T-helper 2 cell treated with Interferon-gamma antibody and Interleukin-4, amounts not matched to agents 100 ng/mL and 5 ng/mL, for 36 hours (primary cell): Measurements from ENCODE around the gene TCF21. TPM values are rescaled to one million over a fixed set of nuclear protein-coding genes. Genes with fewer than 3 reads are reported as not detected.
"Not testable (repeated sequence)": the region's sequence is repeated elsewhere in the genome, so short reads cannot be mapped to it uniquely, and the experiment has no call there.

ENCODE experiments used
- intact Hi-C: fragments of 100-400 bp; cut with micrococcal nuclease; formaldehyde crosslinking; loops from one replicate; pipeline ENCODE4 v1.15.1; 2023
- total RNA-seq: library from RNA; stranded (reverse); gene quantifications from 2 replicates; pipeline ENCODE4 v1.2.3, GENCODE V29; 2022

TCF21 gene
- total RNA-seq = not detected in 2 replicates

DNA sequence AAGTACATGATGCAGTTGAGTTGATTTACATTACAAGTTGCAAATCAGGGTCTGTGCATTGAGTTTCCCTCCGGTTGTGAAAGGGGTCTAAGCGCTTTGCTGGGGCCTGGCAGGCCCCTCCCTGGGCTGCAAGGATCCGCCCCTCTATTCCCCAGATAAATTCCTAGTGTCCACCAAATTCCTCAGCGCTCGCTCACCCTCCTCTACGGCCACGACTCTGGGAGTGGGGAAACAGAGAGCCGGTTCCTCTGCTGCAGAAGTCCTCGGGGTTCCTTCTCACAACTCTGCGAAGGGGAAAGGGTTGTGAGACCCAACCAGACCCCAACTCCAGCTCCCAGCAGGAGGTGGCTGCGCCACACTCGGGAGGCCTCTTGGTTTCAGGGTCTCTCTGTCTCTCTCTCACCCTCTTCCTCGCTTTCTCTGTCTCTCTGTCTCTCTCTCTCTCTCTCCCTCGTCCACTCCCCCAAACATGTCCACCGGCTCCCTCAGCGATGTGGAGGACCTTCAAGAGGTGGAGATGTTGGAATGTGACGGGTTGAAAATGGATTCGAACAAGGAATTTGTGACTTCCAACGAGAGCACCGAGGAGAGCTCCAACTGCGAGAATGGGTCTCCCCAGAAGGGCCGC is at the start of gene TCF21:
Gene TCF21, plus strand, starts transcription at position 185 of the 628 bp plus-strand sequence. Its CDS starts 285 bp downstream, at position 470.
- intact Hi-C loops = no loop called here

DNA sequence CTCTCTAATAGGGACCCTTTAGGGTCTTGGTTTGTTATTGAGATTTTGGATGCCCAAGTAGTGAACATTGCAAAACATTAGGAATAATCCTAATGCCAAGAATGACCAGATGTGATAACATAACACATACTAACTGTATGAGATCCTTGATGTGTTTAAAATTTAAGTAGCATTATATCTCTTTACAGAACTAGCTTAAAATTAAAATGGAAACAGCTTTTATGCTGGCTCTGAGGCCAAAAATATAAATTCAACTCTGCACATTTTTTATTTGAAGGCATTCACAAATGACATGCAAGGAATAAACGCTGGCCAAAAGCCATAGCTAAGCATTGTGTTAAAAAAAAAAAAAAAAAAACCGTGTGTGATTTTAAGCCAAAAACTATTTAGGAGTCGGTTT is 47.7 kb upstream of the TCF21 start:
- intact Hi-C loops = no loop called here

DNA sequence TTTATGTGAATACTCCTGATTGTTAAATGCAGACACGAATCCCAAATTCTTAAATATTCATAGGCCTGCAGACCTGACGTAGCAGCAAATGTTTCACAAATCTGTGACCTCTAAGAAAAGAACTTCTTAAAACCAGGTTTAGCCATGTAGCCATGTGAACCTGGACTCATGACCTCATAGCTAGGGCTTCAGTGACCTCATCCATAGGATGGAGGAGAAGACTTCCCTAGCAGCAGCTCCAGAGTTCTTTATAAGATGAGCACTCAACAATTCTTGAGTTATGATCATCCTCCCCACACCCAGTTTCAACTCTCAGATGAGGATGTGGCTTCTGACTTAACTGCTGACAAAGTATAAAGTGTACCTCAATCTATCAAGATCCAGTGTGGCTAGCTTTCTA is 45.8 kb upstream of the TCF21 start:
- intact Hi-C loops = no loop called here

DNA sequence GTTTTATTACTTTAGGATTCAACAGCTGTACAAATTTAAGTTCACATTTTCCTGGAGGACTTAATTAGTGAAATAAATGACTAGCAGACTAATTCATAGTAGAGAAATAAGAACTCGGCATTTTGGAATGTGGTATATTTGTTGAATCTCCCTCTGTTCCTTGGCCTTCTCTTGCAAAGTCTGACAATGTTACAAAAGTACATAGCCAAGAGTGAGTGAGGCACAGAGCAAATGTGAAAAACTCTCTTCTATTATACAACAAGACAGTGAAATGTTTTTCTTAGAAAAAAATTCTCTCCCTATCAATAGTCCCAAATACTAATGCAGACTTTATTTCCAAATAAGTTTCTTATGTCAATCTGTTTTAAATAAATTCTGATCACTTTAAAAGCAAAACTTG is 44.2 kb upstream of the TCF21 start:
- intact Hi-C loops = no loop called here

DNA sequence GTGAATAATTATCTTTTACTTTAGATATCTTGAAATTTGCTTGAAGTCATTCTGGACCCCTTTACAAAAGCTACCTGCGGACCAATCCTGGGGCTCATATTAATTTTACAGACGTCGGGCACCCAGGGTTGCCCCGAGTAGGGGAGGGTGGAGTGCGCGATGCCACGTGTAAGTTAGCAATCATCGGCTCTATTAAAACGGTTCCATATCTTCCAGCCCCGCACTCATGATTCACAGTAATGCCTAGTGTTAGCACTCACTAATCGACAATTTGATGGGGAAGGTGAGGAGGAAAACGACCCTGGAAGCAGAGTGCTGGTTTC is 34.9 kb upstream of the TCF21 start:
- intact Hi-C loops = loop anchor here (2.0 kb wide), 1 partner anchor 37 kb away; no protein-coding TSS in a partner anchor

DNA sequence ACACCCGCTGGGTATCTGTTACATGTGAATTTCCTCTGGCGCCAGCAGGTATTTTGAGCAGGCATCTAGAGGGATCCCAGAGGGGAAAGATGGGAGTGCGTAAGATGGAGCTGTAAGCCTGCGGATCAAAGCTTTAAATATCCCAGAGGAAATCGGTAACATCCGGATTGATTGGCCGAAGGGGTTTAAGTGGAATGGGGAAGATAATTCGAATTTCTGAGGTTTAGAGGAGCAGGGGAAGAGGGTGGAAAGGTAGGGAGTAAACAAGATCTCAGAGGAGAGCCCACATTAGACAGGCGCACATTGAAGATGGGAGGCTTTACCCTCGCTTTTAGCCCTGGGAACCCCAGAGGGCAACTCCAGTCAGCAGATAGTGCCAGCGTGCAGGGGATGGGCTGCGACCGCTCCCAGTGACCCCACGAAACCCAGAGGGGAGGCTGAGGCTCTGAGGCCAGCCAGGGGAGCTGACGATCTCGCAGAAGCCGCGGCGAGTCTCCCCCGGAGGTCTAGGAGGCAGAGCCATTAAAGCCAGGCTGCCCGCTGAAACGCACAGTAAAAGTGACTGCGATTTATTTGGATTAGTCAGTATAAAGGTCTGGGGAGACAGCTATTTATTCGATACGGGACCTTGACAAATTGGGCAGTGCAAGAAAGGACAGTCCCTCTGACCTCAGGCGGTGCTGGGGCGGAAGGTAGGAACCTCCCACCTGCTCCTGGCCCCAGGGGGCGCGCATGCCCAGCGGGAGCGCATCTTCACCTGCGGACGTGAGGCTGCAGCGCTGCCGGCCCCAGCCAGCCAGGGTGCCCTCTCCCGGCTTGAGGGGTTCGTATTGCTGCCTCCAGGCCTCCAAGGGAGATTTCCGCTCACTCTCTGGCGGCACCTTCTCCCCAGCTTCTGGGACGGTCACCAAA is 34.3 kb upstream of the TCF21 start:
- intact Hi-C loops = loop anchor here (2.0 kb wide), 1 partner anchor 36 kb away; no protein-coding TSS in a partner anchor

DNA sequence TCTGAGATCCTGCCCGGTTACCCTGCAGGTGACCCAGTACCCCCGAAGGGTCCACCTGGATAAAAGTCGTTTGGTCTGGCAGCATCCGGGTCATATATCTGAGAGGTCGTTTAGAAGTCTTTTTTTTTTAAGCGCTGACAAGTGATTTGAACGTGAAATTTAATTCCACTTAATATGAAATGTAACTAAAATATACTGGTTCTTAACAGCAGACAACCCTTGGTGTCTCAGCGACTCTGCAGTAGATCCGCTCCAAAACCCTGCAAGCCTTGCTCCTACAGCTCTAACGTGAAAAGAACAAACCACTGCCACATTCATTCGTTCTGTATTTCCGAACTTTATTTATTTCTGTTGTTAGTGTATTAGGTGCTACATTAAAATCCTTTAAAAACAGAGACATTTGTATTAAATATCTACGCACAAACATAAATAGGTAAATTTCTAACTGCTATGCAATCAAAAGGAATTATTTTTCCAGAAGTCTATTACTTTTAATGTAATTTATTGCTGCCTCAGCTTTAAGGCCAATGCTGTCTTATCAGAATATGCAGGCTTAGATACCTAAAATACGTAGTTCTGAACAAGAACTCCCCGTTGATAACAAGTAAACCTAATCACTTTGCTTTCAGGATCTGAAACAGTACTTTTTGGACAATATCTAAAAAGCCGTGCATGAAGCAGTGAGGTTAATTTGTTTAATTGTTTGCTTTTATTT is 33.5 kb upstream of the TCF21 start:
- intact Hi-C loops = loop anchor here (2.0 kb wide), 1 partner anchor 35 kb away; no protein-coding TSS in a partner anchor

DNA sequence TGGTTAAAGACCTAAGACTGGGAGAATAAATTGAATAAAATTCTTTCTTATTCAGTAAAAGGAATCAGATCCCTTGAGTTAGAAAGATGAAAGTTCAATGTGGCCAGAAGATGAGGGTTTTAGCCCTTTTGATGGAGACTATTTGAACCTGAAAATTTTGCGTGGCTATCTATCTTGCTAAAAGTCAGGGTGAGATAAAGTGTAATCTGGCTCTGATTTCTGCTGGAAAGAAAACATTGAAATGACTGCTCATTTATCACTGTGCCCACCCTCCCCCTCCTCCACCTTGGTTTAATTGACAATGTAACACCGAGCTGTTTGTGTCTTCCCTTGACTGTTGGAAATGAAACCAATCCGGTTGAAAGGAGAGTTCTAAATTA is 32.9 kb upstream of the TCF21 start:
- intact Hi-C loops = loop anchor here (2.0 kb wide), 1 partner anchor 35 kb away; no protein-coding TSS in a partner anchor

DNA sequence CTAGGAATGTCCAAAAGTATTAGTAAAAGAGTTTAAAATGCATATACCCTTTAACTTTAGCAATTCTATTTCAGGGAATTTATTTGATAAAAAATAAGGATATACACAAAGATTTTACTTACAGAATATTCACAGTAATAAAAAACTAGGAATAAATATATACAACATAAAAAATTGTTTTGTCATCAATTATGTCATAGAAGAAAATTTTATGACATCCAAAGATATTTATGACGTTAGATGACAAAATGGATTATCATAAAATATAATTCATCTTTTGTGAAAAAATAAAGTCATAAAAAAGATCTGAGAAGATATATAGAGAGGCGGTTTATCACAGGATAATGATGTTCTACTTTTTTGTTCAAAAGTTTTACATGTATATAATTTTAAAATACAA is 32.0 kb upstream of the TCF21 start:
- intact Hi-C loops = no loop called here

DNA sequence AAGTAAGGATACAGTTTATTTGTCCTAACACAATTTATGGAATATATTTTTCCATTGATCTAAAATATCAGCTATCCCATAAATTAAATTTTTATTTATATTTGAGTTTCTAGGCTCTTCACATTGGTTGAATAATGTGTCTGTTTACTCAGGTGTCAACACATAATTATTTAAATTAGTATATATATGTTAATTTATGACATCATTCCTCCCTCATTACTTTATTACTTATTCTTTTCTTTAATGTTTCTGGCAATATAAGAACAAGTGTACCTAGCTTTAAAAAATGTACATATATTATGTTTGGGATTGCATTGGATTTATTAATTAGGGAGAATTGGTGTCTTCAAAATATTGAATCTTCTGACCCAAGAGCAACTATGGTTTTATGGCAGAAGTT is 31.2 kb upstream of the TCF21 start:
- intact Hi-C loops = no loop called here

DNA sequence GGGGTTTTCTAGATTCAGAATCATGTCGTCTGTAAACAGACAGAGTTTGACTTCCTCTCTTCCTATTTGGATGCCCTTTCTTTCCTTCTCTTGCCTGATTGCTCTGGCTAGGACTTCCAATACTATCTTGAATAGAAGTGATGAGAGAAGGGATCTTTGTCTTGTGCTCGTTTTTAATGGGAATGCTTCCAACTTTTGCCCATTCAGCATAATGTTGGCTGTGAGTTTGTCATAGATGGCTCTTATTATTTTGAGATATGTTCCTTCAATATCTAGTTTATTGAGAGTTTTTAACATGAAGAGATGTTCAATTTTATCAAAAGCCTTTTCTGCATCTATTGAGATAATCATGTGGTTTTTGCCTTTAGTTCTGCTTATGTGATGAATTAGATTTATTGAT is 27.6 kb upstream of the TCF21 start:
- intact Hi-C loops = not testable (repeated sequence)

DNA sequence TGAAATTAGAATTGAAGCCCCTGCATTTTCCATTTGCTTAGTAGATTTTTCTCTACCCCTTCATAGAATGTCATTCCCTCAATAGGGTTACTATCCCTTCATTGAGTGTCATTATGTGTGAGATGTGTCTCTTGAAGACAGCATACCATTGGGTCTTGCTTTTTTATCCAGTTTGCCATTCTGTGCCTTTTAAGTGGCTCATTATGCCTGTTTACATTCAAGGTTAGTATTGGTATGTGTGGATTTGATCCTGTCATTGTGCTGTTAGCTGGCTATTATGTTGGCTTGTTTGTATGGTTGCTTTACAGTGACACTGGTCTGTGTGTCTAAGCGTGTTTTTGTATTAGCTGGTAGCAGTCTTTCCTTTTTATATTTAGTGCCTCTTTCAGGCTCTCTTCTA is 25.7 kb upstream of the TCF21 start:
- intact Hi-C loops = no loop called here

DNA sequence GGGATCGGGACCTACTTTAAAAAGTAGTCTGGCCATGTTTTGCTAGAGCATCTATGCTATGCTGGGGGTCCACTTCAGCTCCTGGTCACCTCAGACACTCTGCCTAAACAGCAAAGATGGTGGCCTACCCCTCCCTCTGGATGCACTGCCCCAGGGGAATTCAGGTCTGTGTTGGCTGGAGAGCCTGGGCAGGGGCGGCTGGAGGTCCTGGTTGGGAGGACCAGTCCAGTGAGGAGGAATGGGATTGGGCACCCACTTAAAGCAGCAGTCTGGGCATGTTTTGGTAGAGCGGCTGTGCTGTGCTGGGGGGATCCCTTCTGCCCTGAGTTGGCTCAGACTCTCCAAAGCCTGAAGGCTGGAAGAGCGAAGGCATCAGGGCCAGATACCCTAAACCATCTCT is 23.2 kb upstream of the TCF21 start:
- intact Hi-C loops = no loop called here

DNA sequence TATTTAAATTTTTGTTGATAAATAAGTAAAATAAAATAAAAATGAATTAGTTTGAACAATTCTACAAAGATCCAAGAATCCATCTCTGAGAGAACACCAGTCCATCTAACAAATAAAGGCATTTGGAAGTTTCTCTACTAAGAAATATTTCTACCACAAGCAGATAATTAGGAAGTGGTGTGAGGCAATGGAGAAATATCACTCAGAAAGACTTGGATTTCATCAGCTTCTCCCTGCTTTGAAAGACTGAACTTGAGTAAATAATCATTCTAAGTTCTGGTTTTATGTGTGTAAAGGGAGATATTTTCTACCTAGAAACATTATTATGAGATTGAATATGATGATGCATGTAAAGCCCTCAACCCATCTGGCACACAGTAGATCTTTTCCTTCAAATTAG is 17.8 kb upstream of the TCF21 start:
- intact Hi-C loops = no loop called here

DNA sequence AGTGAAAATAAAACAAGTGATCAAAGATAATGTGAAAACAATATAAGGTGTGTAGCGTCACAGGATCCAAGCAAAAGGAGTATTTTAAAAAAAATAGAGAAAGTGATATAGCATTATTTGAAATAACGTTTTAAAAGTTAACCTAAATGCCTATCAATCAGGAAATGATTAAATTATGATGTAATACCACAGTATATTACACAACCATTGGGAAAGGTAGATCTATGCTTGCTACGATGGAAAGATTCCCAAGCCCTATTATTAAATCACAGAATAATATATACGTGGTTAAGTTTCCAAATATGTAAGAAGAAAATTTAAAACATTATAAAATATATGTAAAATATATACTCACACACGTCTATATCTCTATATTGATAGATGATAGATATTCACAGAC is 15.4 kb upstream of the TCF21 start:
- intact Hi-C loops = no loop called here

DNA sequence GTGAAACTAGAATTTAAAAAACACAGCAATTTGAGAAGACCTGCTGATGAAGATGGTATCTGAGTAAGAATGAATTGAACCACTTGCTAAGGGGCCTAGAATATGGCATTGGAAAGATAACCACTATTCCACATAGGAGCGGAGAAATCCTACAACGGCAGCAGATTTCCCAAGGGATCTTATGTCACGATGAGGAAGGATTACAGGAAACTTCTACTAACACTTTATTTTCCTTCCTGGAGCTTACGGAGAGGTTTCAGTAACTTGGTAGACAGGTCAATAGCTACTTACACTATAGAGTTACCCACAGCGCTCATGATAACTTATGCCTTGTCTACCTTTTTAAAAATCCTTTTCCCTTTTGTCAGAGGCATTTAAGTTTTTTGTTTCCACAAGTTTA is 11.8 kb upstream of the TCF21 start:
- intact Hi-C loops = no loop called here

DNA sequence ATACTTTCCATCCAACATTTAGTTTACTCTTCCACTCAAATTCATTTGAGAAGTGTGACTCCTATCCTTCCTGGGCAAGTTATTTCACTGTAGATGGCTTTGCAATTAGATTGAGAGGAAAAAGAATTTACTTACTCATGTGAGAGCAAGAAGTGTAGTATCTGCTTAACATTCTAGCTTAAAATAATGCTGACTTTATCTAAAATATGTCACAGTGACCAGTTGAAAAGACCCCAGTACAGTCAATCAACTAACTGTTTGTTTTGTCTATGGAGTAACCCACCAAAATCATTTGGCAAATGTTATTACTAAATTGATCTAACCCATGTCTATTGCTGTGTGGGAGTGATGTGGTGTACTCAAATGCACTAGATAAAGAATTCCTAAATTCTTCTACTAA is 8.9 kb upstream of the TCF21 start:
- intact Hi-C loops = no loop called here

DNA sequence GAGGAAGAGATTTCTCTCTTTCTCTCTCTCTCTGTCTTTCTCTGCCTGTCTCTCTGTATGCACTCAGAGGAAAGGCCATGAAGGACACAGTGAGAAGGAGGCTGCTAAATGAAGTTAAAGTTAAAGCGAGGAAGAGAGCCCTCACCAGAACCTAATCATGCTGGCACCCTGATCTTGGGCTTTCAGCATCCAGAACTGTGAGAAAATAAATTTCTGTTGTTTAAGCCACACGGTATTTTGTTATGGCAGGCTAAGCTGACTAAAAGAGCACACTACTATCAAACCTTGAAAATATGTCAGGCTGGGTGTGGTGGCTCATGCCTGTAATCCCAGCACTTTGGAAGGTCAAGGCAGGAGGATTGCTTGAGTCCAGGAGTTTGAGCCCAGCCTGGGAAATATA is 8.0 kb upstream of the TCF21 start:
- intact Hi-C loops = no loop called here

DNA sequence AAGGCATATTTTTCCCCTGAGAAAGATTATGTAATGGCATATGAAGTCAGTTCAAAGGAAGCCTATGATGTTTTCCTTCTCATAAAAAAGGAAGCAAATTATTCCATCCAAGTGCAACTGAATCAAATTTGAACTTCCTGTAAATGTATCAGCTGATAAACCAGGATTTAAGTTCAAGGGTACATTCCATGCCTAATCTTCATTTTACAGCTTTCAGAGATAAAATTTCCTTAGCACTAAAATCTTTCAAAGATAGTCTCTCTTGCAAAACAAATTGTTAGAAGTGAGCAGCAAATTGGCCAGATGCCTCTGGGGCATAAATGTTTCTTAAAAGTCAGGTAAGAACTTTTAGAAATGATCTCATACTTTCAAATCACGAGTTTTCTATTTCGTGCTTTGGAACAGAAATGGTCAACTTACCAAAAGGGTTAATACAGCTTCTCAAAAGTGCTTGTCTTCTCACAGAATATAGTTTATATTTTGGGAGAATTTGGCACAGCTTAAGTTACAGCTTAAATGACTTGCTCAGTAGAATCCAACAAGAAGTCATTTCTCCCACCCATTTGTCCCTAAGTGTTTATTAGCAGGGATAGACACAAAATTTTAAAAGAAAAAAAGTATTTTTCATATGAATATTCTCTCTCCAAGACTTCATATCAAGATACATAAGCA is 2.7 kb upstream of the TCF21 start:
- intact Hi-C loops = no loop called here

DNA sequence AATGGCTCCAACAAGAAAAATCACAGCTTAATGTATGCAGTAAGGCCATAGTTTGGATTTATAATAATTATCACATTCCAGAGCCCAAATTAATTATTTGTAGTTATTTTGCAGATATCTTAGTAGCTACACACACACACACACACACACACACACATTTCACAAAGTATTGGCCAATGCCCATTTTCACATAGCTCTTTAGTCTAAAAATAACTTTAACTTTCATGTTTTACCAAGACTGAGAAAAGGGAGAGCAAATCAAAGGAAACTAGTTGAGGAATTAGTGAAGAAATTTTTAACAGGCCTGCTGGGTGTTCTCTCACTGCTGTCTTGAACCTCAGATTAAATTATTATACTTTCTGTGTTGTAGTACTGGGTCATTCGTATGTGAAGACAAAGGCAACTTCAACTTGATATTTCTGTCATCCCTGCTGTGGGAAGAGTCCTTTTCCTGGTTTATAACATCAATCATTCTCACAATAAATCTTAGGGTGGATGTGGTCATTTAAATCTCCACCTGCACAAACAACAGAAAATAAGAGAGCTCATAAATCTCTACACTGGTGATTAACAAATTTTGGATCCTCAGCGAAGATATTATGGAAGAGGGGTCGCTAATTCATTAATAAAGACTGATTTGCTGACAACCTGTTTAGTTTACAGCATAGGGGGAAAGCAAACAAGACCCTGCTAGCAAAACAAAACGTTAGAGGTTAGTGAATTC is 1.6 kb upstream of the TCF21 start:
- intact Hi-C loops = no loop called here

DNA sequence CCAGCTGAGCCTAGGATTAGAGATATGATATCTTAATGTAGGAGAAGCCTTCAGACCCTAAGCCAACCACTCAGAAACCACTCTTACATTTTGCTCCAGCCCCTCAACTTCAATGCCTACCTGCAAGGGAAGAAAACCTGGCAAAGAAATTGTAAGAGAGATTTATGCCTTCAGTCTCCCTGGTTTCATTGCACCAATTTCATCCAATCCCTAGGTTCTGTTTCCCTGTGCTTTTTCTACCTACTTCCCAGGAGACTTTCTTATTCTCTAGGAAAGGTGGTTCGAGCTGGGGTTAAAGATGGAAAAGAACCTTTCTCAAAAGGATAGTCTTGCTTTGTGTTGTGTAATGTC is 1.1 kb upstream of the TCF21 start:
- intact Hi-C loops = no loop called here
